ENCODE data around the gene PDE1C. TPM values are rescaled to one million over a fixed set of nuclear protein-coding genes. Genes with fewer than 3 reads are reported as not detected.

The PDE1C gene
- polyA plus RNA-seq, 1 of the 3 experiments (the other 2 are of a cell fraction), result 4.6 TPM

DNA sequence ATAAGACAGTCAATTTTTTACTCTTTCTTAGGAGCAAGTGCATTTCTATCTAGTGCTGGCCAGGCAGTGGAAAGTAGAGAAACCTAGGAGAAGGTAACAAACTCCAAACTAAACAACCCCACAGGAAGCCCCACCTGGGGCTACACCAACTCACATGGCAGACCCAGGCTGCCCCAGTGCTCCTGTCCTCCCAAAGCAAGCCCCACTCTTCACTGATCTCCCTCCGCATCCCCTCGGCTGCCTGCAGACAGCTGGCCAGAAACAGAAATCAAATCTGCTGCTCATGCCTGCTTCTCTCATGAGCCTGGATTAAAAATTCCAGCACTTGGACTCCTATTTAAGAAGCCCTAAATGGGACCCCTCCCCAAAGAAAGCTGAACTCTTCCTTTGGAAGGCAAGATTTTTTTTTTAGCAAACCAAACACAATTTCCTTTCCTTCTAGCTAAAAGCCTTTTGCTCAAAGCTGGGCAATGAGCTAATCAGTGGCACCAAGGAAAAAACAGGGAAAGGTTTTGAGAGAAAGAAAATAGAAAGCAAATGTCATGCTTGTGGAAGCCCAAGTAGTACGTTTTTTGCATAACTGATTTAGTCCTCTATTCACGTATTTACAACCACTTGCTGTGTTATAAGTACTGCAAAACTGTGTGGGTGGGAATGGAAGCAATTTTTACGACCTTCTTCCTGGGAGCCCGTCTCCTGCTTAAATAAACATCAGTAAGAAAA, 10.8 kb downstream of the PDE1C start:
- WGBS (ENCODE audit: low lambda C conversion rate), result 4% methylated on average over 6 of the region's 6 CpGs
- no peak for DNase-seq
- Histone ChIP-seq H3K4me1 (ENCODE audit: control insufficient read depth in 1 of 2, insufficient read depth in 2 of 2, low read depth in 1 of 2, low read length in 1 of 2) (peaks cover 3 to 15% of the 10 kb centered on the region in 2 experiments; a peak in 3 of 4 replicates), H3K9me3 (no peaks in the 10 kb centered on the region), H4K20me1 (ENCODE audit: insufficient read depth) (no peaks in the 10 kb centered on the region), H3K27ac (ENCODE audit: low read depth in 2 of 2, low read length in 1 of 2) (peak overlapping the region; percentile 53 to 74), H3K4me3 (ENCODE audit: low read depth in 2 of 2, low read length in 1 of 2) (peak overlapping the region; percentile 17 to 27; a peak in 3 of 4 replicates), H3K9ac (peak overlapping the region; percentile 16; the same call in 1 of the 2 replicates), H3K4me2 (peak overlapping the region; percentile 68), H3K27me3 (ENCODE audit: insufficient read depth) (peaks cover 9% of the 10 kb centered on the region; the same call in 1 of the 2 replicates), H3K9me2 (no peaks in the 10 kb centered on the region), H3F3A (replicated peaks; ENCODE audit: insufficient read depth) (no peaks in the 10 kb centered on the region), H2AFZ (ENCODE audit: low read depth) (peak overlapping the region; percentile 11; the same call in 1 of the 2 replicates), H3K79me2 (ENCODE audit: insufficient read depth) (no peaks in the 10 kb centered on the region), H3K36me3 (replicated peaks in 1 of 2; ENCODE audit: control insufficient read depth in 1 of 2, insufficient read depth in 2 of 2, low read length in 1 of 2) (no peaks in the 10 kb centered on the region)
- ChIA-PET POLR2A (no interaction called here), CTCF (interaction anchor here (1.1 to 1.7 kb wide), 2 partner anchors 8 to 151 kb away, joined by 3 to 4 read pairs; no protein-coding TSS in a partner anchor)
- TF ChIP-seq, protein P1, sequence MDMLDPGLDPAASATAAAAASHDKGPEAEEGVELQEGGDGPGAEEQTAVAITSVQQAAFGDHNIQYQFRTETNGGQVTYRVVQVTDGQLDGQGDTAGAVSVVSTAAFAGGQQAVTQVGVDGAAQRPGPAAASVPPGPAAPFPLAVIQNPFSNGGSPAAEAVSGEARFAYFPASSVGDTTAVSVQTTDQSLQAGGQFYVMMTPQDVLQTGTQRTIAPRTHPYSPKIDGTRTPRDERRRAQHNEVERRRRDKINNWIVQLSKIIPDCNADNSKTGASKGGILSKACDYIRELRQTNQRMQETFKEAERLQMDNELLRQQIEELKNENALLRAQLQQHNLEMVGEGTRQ (IDR thresholded peaks at IDR 0.05; ENCODE audit: borderline replicate concordance, low read depth, low read length), result no peak
- TF ChIP-seq RAD21 (IDR thresholded peaks at IDR 0.05; ENCODE audit: low read length), result no peak
- no peak for TF ChIP-seq POLR2AphosphoS5 (IDR thresholded peaks at IDR 0.05; ENCODE audit: low read depth, low read length)
- no peak for TF ChIP-seq FOXJ3 (CRISPR knock-in tag; IDR thresholded peaks at IDR 0.05)
- no peak for TF ChIP-seq FOXM1 (IDR thresholded peaks at IDR 0.05; ENCODE audit: low read depth)
- no peak for TF ChIP-seq MXI1 (IDR thresholded peaks at IDR 0.05; ENCODE audit: low read depth, low read length)
- no peak for TF ChIP-seq EP300 (IDR thresholded peaks at IDR 0.05; ENCODE audit: borderline replicate concordance in 1 of 2, low read depth in 1 of 2, low read length in 1 of 2)
- TF ChIP-seq TEAD4 (IDR thresholded peaks at IDR 0.05; ENCODE audit: borderline replicate concordance, insufficient read depth), result no peak
- TF ChIP-seq SIN3A (IDR thresholded peaks at IDR 0.05; ENCODE audit: borderline replicate concordance, low read depth, low read length), result no peak
- no peak for TF ChIP-seq ELF1 (IDR thresholded peaks at IDR 0.05)
- no peak for TF ChIP-seq GABPA (IDR thresholded peaks at IDR 0.05; ENCODE audit: low read depth)

DNA sequence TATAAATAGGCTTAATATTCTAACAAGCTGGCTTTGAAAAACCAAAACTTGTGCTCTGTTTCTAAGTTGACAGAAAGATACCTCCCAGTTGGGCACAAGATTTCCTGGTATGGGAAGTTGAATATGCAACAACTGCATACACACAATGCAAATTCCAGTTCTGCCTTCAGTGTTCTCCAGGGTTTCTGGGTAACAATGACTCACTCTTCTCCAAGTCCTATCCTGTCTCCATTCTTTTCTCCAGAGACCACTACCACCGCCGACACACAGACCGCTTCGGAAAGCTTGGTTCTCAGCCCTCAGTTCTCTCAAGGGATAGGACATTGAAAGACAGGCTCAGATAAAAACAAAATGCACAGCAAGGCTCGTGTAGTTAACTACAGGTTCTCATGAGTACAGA, 12.2 kb downstream of the PDE1C start:
- H3K27me3 ChIP-seq (ENCODE audit: insufficient read depth), result peaks cover 9% of the 10 kb centered on the region; the same call in 1 of the 2 replicates
- H2AFZ ChIP-seq (ENCODE audit: low read depth), result no peak overlapping the region
- peak overlapping the region; percentile 53 to 74; a peak in 3 of 4 replicates for H3K27ac ChIP-seq (ENCODE audit: low read depth in 2 of 2, low read length in 1 of 2)
- no peaks in the 10 kb centered on the region for H3F3A ChIP-seq (replicated peaks; ENCODE audit: insufficient read depth)
- ChIA-PET CTCF (interaction anchor here (1.7 kb wide), 1 partner anchor 9 kb away, joined by 4 read pairs; no protein-coding TSS in a partner anchor), POLR2A (no interaction called here)
- H3K9ac ChIP-seq, result no peak overlapping the region; the same call in 1 of the 2 replicates
- no peaks in the 10 kb centered on the region for H4K20me1 ChIP-seq (ENCODE audit: insufficient read depth)
- no peaks in the 10 kb centered on the region for H3K79me2 ChIP-seq (ENCODE audit: insufficient read depth)
- no peak for DNase-seq
- H3K4me2 ChIP-seq, result peak overlapping the region; percentile 68
- peaks cover 3 to 15% of the 10 kb centered on the region in 2 experiments; a peak in 3 of 4 replicates for H3K4me1 ChIP-seq (ENCODE audit: control insufficient read depth in 1 of 2, insufficient read depth in 2 of 2, low read depth in 1 of 2, low read length in 1 of 2)
- no peaks in the 10 kb centered on the region for H3K9me3 ChIP-seq
- TF ChIP-seq RFX5 (IDR thresholded peaks at IDR 0.05; ENCODE audit: low read length) (no peak), ELF1 (IDR thresholded peaks at IDR 0.05) (no peak), TCF12 (IDR thresholded peaks at IDR 0.05) (no peak), FOXM1 (IDR thresholded peaks at IDR 0.05; ENCODE audit: low read depth) (no peak), FOXJ3 (CRISPR knock-in tag; IDR thresholded peaks at IDR 0.05) (no peak), JUND (IDR thresholded peaks at IDR 0.05) (no peak; the same call in 1 of the 2 replicates), NRF1 (IDR thresholded peaks at IDR 0.05; ENCODE audit: low read depth, low read length) (no peak), TEAD4 (IDR thresholded peaks at IDR 0.05; ENCODE audit: borderline replicate concordance, insufficient read depth) (no peak), SMC3 (IDR thresholded peaks at IDR 0.05; ENCODE audit: low read depth, low read length) (no peak), TAF1 (IDR thresholded peaks at IDR 0.05; ENCODE audit: borderline replicate concordance, low read depth, low read length) (no peak), MEF2A (IDR thresholded peaks at IDR 0.05; ENCODE audit: borderline replicate concordance, low read depth) (no peak)
- TF ChIP-seq, protein P1 (IDR thresholded peaks at IDR 0.05; ENCODE audit: borderline replicate concordance, low read depth, low read length), result no peak
- no peaks in the 10 kb centered on the region for H3K9me2 ChIP-seq
- H3K4me3 ChIP-seq (ENCODE audit: low read depth in 2 of 2, low read length in 1 of 2), result no peak overlapping the region
- H3K36me3 ChIP-seq (replicated peaks in 1 of 2; ENCODE audit: control insufficient read depth in 1 of 2, insufficient read depth in 2 of 2, low read length in 1 of 2), result no peaks in the 10 kb centered on the region
- WGBS (ENCODE audit: low lambda C conversion rate), result 18% methylated on average over 5 of the region's 5 CpGs

Measured in SK-N-SH (cell line).